Measurements from ENCODE around the gene GLIS1. TPM values are rescaled to one million over a fixed set of nuclear protein-coding genes. Genes with fewer than 3 reads are reported as not detected.

Gene GLIS1
- total and polyA plus RNA-seq, 9 donors, result 0.12 to 2.9 (median 0.48) TPM; not detected in 1

DNA sequence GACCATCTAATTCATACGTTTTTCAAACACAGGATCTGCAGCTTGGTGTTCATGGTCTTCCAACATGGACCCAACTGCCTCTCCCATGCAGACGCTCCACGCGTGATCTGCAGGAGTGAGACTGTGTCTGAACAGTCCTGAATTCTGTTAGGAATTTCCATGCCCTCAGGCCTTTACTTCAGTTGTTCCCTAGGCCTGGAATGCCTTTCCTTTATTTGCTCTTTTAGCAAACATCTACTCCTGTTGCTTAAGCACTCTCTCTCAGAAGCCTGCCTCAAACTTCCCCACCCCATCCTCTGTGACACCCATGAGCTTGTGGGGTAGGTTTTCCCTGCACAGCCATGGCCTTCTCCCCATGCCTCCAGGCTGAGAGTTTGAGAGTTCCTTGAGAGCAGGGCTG lies 206.1 kb downstream of the GLIS1 start:
- intact Hi-C loops (cut with DNase I), result no loop called here
- Histone ChIP-seq H3K4me3 (no peak overlapping the region), H3K4me1 (ENCODE audit: insufficient read depth) (no peaks in the 10 kb centered on the region), H3K9me3 (no peaks in the 10 kb centered on the region), H3K36me3 (no peaks in the 10 kb centered on the region), H3K27me3 (no peaks in the 10 kb centered on the region), H3K27ac (no peak overlapping the region)
- 86 to 87% (median 87%) methylated on average over 4 of the region's 4 CpGs for WGBS, 3 donors
- TF ChIP-seq EP300 (IDR thresholded peaks at IDR 0.05) (no peak), POLR2A (IDR thresholded peaks at IDR 0.05) (no peak)
- TF ChIP-seq, protein P1, sequence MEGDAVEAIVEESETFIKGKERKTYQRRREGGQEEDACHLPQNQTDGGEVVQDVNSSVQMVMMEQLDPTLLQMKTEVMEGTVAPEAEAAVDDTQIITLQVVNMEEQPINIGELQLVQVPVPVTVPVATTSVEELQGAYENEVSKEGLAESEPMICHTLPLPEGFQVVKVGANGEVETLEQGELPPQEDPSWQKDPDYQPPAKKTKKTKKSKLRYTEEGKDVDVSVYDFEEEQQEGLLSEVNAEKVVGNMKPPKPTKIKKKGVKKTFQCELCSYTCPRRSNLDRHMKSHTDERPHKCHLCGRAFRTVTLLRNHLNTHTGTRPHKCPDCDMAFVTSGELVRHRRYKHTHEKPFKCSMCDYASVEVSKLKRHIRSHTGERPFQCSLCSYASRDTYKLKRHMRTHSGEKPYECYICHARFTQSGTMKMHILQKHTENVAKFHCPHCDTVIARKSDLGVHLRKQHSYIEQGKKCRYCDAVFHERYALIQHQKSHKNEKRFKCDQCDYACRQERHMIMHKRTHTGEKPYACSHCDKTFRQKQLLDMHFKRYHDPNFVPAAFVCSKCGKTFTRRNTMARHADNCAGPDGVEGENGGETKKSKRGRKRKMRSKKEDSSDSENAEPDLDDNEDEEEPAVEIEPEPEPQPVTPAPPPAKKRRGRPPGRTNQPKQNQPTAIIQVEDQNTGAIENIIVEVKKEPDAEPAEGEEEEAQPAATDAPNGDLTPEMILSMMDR (IDR thresholded peaks at IDR 0.05), result no peak
- DNase-seq, result no peak

DNA sequence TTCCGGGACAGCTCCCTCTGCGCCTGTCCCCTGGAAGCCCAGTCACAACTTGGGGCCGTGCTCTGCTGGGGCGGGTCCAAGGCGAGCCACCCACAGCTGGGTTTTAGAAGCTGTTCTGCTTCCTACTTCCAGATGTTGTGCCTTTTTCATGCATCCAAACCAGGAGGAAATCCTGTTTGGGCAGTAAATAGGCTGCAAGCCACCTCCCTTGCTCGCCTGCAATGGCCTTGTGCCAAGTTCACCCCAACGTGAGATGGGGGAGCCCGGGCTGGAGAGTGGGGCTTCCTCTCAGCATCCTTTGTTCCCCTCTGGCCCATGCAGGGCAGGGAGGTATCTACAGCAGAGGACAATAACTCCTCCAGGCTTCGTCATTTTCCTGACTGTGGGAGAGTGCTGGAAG lies 206.6 kb downstream of the GLIS1 start:
- H3K4me3 ChIP-seq, result no peak overlapping the region
- intact Hi-C loops (cut with DNase I), result no loop called here
- no peak for DNase-seq
- H3K9me3 ChIP-seq, result no peaks in the 10 kb centered on the region
- no peaks in the 10 kb centered on the region for H3K27me3 ChIP-seq
- no peaks in the 10 kb centered on the region for H3K4me1 ChIP-seq (ENCODE audit: insufficient read depth)
- no peaks in the 10 kb centered on the region for H3K36me3 ChIP-seq
- no peak overlapping the region for H3K27ac ChIP-seq
- TF ChIP-seq, protein P1 (IDR thresholded peaks at IDR 0.05), result no peak
- TF ChIP-seq EP300 (IDR thresholded peaks at IDR 0.05) (no peak), POLR2A (IDR thresholded peaks at IDR 0.05) (no peak)
- WGBS, 3 donors, result 64 to 70% (median 64%) methylated on average over 9 of the region's 9 CpGs

DNA sequence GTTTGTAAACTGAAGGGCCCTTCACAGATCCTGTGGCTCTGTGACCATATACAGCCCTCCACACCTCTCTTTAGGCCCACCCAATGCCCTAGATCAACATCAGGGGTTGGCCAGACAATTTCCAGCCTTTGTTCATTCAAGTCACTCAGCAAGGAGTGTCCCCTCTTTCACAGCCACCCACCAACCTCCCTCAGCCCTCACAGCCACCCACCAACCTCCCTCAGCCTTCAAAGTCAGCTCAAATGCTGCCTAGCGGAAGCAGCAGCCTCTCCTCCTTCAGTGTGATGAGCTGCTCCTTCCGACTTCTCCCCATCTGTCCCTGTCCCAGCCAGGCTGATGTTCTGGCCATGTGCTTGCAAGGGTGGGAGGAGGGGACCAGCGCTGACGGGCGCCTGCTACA lies 208.4 kb downstream of the GLIS1 start:
- no peak for TF ChIP-seq EP300 (IDR thresholded peaks at IDR 0.05)
- TF ChIP-seq, protein P1 (IDR thresholded peaks at IDR 0.05), result no peak
- TF ChIP-seq POLR2A (IDR thresholded peaks at IDR 0.05), result no peak
- no peak overlapping the region for H3K4me3 ChIP-seq
- no peaks in the 10 kb centered on the region for H3K36me3 ChIP-seq
- 91 to 95% (median 92%) methylated on average over 5 of the region's 5 CpGs for WGBS, 3 donors
- intact Hi-C loops (cut with DNase I), result no loop called here
- peaks cover 6% of the 10 kb centered on the region for H3K4me1 ChIP-seq (ENCODE audit: insufficient read depth)
- H3K27ac ChIP-seq, result no peak overlapping the region
- no peak for DNase-seq
- no peaks in the 10 kb centered on the region for H3K9me3 ChIP-seq
- H3K27me3 ChIP-seq, result no peaks in the 10 kb centered on the region

DNA sequence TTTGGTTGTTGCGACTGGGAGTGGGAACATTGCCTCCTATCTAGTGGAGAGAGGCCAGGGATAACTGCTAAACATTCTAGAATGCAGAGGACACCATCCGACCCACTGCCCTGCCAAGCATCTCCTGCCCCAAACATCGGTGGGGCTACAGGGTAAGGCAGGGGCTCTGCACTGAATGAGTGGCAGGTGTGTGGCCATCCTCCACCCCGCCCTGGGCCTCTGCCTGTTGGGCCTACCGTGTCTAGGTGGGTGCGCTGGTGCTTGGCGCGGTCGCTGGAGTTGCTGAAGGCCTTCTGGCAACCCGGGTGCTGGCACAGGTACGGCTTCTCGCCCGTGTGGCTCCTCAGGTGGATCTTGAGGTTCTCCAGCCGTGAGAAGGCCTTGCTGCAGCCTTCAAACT lies 209.4 kb downstream of the GLIS1 start:
- peaks cover 12% of the 10 kb centered on the region for H3K4me1 ChIP-seq (ENCODE audit: insufficient read depth)
- no peak overlapping the region for H3K4me3 ChIP-seq
- 88 to 92% (median 92%) methylated on average over 14 of the region's 14 CpGs for WGBS, 3 donors
- H3K36me3 ChIP-seq, result no peaks in the 10 kb centered on the region
- no peaks in the 10 kb centered on the region for H3K9me3 ChIP-seq
- H3K27me3 ChIP-seq, result no peaks in the 10 kb centered on the region
- H3K27ac ChIP-seq, result no peak overlapping the region
- TF ChIP-seq, protein P1 (IDR thresholded peaks at IDR 0.05), result no peak
- no peak for TF ChIP-seq EP300 (IDR thresholded peaks at IDR 0.05)
- TF ChIP-seq POLR2A (IDR thresholded peaks at IDR 0.05), result no peak
- intact Hi-C loops (cut with DNase I), result no loop called here
- DNase-seq, result no peak

Data from ovary (tissue), 9 donors.